COLO829 (cell line): ENCODE measurements around the gene CHST9.
"Not testable (repeated sequence)": the region's sequence is repeated elsewhere in the genome, so short reads cannot be mapped to it uniquely, and the experiment has no call there.

ENCODE experiments used
- DNase-seq: peaks from one replicate; pipeline ENCODE4 v3.0.0; 2012; ENCODE audit warnings: low spot score

Gene CHST9

GRCh38 chr18:27171993-27172392 lies 13.1 kb downstream of the CHST9 start:
- no peak for DNase-seq

- DNase-seq, result no peak
Measured at GRCh38 chr18:27165412-27165811, 19.7 kb downstream of the CHST9 start.

DNA sequence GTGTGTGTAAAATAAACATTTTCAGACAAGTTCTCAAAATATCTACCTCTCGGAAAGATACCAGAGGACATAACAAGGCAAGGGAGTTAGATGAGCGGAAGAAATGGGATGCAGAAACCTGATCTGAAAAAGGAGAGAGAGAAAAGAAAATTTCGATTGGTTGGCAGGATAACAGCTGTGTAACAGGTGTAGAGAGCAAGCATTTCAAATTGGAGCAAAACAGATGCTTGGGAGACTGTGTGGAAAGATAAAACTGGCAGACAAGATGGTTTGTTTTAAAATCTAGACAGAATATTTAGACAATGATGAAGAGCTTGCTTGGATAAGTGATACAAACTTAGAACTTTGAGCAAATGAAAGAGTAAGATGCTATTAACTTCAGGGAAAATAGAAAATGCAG lies 20.2 kb downstream of the CHST9 start:
- DNase-seq, result no peak

- DNase-seq, result not testable (repeated sequence)
Measured at GRCh38 chr18:27163197-27163716, 21.9 kb downstream of the CHST9 start.

DNA sequence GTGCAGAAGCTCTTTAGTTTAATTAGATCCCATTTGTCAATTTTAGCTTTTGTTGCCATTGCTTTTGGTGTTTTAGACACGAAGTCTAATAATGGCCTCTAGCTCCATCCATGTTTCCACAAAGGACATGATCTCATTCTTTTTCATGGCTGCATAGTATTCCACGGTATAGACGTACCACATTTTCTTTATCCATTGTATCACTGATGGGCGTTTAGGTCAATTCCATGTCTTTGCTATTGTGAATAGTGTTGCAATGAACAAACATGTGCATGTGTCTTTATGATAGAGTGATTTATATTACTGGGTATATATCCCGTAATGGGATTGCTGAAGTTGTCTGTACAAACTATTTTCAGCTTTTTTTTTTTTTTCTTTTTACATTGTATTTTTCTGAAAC lies 35.9 kb downstream of the CHST9 start:
- not testable (repeated sequence) for DNase-seq

GRCh38 chr18:27144672-27145071 lies 40.4 kb downstream of the CHST9 start:
- DNase-seq, result no peak

DNA sequence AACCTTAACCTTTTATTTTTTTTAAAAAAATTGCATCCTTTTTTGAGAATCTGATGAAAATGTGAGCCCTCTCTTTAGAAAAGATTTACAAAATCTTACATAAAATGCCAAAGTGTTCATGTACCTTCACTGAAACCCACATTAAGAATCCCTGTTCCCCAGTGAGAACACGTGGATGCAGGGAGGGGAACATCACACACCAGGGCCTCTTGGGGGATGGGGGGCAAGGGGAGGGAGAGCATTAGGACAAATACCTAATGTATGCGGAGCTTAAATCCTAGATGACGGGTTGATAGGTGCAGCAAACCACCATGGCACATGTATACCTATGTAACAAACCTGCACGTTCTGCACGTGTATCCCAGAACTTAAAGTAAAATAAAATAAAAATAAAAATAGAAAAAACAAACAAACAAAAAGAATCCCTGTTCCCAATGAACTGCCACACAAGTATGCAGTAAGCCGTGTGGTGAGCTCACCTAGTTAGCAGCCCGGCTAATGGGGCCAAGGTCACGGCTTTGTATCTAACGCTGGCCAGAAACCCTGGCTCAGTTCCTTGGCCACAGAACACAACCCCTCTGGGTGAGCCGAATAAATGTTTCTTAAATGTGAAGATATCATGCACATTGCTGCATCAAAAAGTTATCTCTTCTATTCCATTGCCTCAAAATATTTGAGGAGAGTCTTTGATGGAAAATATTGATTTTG lies 41.4 kb downstream of the CHST9 start:
- no peak for DNase-seq

- DNase-seq, result no peak
Measured at GRCh38 chr18:27142891-27143290, 42.2 kb downstream of the CHST9 start.

DNA sequence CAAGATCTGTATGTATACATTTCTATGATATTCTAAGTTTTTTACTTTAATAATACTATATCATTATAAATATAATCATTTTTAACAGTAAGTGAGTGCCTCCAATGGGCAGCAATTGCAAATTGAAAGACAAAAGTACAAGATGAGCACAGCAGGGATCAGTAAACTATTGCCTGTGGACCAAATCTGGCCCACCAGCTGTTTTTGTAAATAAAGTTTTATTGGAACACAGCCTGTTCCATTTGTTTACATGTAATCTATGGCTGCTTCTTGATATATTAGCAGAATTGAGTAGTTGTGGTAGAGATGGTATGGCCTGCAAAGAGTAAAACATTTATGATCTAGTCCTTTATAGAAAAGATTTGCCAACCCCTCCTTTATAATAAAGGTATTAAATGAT lies 43.2 kb downstream of the CHST9 start:
- no peak for DNase-seq

GRCh38 chr18:27138079-27138478 lies 47.0 kb downstream of the CHST9 start:
- no peak for DNase-seq

DNA sequence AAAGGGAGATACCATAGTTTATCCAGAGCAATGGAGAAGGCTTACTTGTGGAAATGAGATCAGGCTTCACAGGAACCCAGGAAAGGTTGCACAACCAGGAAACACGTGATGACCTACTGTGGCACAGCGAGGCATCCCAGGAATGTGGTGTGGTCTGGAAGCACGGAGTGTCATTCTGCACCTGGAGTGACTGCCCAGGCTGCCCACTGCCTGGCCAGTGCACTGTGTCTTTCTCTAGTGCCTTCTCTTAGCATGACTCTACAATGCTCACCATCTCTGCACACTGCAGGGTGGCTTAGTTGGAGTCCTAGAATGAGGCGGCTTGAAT lies 48.9 kb downstream of the CHST9 start:
- no peak for DNase-seq

GRCh38 chr18:27135504-27136207 lies 49.5 kb downstream of the CHST9 start:
- no peak for DNase-seq

DNA sequence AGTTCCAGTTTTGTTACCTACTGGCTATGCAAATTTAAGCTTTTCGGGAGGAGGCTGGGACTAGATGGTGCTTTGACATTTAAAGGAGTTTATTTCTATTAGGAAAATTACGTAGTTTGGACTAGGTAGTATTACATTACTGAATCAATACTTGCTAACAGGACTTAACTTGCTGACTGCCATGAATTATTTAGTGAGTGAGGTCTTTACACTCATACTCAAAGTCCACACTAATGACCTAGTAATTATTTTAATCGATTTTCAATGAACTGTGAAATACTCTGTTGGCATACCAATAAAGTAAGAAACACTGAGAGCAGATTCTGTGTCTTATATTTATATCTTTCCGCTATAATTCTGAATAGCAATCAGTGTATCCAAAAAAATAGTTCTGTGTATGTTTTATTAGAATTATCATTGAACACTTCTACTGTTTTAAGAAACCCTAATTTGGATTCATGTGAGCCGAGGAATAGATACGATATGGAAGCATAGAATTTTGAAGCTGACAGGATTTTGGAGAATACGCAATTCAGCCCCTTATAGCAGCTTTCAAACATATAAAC lies 55.0 kb downstream of the CHST9 start:
- DNase-seq, result no peak

GRCh38 chr18:27124196-27124595 lies 60.9 kb downstream of the CHST9 start:
- no peak for DNase-seq

DNA sequence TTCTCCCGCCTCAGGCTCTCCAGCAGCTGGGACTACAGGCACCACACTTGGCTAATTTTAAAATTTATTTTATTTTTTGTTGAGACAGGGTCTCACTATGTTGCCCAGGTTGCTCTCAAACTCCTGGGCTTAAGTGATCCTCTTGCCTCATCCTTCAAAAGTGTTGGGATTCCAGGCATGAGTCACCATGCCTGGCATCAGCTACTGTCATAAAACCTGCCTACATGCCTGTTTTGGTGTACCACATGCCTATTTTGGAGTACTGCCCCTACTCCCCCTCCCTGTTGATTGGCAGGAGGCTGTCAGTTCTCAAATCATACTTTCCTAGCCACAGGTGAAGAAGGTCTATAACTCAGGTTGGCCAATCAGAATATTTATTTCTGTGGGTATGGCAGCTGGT lies 64.0 kb downstream of the CHST9 start:
- no peak for DNase-seq

DNA sequence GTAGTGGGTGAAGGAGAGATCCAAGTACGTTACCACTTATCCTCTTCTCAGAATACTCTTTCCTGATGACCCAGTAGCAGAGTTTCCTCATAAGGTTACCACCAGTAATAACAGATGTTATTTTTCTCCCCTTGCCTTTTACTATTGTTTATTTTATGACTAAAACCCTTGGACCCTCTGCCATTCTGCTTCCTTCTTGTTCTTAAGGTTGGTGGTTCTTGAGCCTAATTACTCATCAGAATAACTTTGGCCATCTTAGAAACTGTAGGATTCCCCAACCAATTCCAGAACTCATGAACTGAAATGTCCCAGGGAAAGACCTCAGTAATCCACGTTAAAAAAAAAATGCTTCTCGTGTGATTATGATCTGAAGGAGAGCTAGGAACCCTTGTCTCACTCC lies 64.9 kb downstream of the CHST9 start:
- DNase-seq, result no peak

DNA sequence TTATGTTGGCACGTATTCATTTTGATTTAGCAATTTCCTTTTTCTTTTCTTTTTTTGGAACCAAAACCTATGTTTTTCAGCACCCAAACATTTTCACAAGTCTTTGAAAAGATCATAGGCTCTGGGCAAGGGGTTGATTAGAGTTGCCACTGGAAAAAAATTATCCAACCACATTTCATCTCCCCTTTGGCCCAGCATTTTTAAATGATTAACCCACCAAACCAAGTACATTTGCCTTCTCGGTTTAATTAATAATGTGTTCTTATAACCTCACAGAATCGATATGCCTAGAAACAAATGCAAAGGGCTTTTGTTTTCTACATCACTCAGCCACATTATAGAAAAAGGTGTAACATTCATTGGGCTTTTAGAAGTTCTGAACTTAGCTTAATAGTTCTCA lies 66.1 kb downstream of the CHST9 start:
- no peak for DNase-seq

DNA sequence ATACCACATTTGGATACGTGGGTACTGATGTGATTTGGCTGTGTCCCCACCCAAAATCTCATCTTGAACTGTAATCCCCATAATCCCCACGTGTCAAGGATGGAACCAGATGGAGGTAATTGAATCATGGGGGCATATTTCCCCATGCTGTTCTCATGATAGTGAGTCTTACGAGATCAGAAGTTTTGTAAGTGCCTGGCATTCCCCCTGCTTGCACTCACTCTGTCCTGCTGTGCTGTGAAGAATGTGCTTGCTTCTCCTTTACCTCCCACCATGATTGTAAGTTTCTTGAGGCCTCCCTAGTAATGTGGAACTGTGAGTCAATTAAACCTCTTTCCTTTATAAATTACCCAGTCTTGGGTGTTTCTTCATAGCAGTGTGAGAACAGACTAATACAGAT lies 70.3 kb downstream of the CHST9 start:
- no peak for DNase-seq

- no peak for DNase-seq
Measured at GRCh38 chr18:27113358-27113757, 71.8 kb downstream of the CHST9 start.

DNA sequence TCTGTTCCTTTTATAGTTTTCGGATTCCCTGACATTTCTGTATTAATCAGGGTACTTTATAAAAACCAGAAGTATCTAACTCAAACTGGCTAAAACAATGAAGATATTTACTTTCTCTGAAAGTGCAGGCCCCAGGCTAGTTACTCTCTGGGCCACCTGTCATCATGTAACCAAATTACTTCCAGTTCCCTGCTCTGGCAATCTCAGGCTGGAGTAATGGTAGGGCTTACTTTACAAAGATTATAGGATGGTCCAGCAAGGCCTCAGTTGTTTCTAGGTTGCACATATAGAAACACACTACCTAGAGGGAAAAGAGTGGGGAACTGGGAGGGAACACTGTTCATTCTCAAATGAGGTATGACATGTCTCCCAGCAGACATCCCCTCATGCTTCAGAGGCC lies 74.8 kb downstream of the CHST9 start:
- DNase-seq, result no peak

DNA sequence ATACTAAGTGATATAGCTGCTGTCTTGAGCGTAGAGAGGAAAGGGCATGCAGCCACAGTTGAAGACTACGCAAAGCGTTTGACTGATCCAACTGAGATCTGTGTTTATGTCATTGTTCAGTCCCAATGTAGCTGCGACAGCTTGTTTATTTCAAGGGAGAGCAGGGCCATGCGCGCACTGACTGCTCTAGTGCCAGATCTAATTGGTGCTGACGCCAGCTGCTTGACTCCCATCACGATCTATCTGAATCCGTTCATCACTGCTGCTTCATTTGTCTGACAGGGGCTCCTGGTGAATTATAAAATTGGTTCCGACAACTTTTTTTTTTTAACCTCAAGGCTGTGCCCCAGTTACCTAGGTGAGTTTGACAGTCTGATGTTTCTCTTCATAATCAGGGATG lies 75.7 kb downstream of the CHST9 start:
- DNase-seq, result no peak

- DNase-seq, result no peak
Measured at GRCh38 chr18:27108842-27109241, 76.3 kb downstream of the CHST9 start.

DNA sequence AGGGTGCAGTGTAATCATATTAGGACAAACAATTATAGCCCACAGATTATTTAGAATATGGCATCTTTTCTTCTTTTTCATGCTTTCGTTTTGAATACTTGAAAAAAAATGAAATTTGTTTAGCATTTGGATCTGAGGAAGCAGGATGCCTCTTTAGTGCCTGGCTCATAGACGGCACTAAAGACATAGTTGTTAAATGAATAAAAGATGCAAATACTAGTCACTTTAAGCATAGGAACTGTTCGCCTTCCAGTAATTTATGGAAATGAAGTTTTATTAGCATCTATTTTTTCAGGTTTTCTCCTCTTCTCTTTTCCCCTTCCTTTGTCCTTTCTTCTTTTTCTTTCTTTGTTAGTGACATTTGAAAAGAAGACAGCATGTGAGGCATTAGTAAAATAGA lies 80.4 kb downstream of the CHST9 start:
- no peak for DNase-seq

DNA sequence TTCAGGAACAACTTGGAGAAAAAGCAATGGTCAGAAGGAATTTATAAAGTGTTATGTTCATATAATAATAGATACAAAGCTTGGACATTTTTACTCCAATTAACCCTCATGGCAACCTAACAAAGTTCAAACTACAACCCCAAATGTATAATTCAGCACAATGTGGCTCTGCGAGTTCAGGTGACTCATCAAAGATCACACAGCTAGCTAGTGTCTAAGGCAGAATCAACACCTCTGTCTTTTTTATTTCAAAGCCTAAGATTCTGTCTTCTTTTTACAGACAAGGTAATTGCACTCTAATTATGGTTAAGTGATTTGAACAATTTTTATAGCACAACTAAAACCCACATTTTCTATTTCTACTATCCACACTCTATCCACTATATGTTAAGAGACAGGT lies 90.5 kb downstream of the CHST9 start:
- DNase-seq, result no peak
